Cardiac fibroblast (primary cell): Measurements from ENCODE around the gene UBP1.

Experiments used
- DNase-seq, 2 donors: peaks; one replicate each; pipeline versions ENCODE4 v3.0.0 to v3.0.0-alpha.2; 2010; ENCODE audit warnings: low read depth in 2 of 2
- H3K4me3 ChIP-seq, 2 donors: replicated peaks in 1 of 2; 1 replicate in 1 of 2; 2 replicates in 1 of 2; pipeline ENCODE4 v1.5.1; 2011; ENCODE audit warnings: low read depth in 2 of 2, low read length in 2 of 2, mild to moderate bottlenecking in 2 of 2, moderate library complexity in 1 of 2
- TF ChIP-seq, protein P1 (sequence below): IDR thresholded peaks from one replicate; pipeline ENCODE4 v1.5.1; 2011; ENCODE audit warnings: low read depth, mild to moderate bottlenecking, low read length, inconsistent platforms

The UBP1 gene

DNA sequence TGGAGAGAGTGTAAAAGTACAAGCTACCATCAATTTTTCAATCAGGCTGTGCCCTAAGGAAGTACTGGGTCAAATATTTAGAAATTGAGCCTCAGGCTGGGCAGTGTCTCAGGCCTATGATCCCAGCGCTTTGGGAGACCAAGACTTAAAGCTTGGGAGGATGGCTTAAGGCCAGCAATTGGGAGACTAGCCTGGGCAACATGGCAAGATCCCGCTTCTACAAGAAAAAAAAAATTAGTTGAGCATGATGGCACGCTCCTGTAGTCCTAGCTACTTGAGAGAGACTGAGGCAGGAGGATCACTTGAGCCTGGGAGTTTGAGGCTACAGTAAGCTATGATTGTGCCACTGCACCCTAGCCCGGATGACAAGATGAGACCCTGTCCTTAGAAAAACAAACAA lies 2.0 kb upstream of the UBP1 start:
- no peak overlapping the region for H3K4me3 ChIP-seq
- TF ChIP-seq, protein P1, sequence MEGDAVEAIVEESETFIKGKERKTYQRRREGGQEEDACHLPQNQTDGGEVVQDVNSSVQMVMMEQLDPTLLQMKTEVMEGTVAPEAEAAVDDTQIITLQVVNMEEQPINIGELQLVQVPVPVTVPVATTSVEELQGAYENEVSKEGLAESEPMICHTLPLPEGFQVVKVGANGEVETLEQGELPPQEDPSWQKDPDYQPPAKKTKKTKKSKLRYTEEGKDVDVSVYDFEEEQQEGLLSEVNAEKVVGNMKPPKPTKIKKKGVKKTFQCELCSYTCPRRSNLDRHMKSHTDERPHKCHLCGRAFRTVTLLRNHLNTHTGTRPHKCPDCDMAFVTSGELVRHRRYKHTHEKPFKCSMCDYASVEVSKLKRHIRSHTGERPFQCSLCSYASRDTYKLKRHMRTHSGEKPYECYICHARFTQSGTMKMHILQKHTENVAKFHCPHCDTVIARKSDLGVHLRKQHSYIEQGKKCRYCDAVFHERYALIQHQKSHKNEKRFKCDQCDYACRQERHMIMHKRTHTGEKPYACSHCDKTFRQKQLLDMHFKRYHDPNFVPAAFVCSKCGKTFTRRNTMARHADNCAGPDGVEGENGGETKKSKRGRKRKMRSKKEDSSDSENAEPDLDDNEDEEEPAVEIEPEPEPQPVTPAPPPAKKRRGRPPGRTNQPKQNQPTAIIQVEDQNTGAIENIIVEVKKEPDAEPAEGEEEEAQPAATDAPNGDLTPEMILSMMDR: no peak
- DNase-seq: no peak

DNA sequence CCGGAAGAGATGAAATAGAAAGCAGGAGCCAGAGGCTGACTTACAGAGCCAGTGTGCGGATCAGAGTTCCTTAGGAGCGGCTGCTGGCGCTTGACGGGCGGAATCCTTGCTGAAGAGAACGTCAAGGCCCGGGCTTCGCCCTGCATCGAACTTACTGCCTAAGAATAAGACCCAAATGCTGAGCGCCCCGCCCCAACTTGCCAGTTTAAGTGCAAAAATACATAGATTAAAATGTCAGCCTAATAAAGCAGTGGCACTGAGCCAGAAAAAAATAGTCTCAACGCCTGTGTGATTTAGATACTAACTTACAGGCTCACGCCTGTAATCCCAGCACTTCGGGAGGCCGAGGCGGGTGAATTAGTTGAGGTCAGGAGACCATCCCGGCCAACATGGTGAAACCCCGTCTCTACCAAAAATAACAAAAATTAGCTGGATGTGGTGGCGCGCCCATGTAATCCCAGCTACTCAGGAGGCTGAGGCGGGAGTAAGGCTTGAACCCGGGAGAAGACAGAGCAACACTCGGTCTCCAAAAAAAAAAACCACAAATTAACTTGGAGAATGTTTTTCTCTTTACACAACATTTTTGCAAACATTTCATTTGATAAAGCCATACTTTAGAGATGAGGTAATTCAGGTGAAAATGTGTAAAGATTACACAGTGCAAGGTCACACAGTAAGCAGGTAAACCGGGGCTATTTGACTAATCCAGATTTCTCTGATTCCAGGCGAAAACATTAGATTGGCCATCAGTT lies 1.2 kb upstream of the UBP1 start:
- DNase-seq: no peak
- TF ChIP-seq, protein P1: no peak
- H3K4me3 ChIP-seq: peak overlapping the region; percentile 63 to 67

DNA sequence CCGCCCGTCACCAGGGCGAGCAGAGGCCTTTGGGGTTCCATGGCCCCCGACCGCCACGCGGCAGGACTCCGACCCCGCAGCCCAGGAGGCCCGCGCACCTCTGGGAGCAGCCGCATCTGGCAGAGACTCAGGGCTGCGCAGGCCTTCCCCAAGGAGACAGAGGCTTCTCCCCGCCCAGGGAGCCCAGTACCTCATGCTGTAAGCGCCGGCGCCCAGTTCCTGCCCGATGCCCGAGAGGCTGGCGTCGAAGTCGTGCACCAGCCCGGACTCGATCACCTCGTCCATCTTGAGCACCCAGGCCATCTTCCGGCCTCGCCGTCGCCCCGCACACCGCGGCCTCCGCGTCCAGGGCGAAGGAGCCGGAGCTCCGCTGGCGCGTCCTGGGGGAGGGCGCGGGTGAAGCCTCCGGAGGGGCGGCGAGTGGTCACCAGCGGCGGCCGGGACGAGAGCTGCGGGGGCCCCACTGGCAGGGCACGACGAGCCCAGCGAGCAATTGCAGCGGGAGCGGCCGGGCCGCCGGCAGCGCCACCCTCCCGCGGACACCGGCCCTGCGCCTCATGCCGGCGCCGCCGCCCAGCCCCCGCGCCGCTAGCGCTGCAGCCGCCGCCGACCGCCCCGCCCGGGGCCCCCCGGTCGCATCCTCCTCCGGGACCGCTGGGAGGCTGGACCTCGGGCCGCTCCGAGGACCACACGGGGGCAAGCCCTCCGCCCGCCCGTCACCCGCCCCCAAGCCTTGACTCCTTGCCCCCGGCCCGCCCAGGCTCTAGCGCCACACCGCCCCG lies 468 bp downstream of the UBP1 start:
- peak in 1 of 2 donors; percentile 39 for DNase-seq
- TF ChIP-seq, protein P1: no peak
- peak overlapping the region; percentile 89 to 95 for H3K4me3 ChIP-seq

DNA sequence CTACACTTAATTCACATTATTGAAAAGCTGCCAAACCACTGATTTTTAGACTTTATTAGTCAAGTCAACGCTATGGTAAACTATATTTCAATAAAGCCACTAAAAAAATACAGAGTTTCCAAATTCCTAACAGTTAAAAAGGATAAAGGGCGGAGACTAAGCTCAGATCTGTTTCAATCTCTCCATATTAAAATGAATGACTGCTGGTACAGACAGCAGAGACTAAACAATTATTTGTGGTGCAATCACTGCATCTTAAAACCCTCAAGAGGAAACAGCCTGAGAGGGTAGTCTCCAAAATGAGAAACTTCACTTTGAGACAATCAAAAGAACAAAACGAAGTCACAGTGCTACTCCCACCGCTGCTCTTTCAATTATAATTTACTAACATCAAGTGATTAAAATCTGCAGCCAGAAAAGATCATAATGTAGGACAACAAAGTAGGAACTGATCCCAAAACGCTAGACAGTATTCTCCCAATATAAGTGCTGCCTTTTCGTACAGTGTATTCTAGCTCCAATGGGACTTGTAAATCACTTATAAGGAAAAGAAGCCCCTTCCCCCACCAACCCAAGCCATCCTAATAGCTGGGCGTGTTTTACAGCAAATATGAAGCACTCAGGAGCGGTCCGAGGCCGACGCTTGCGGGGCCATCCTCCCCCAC lies 1.2 kb downstream of the UBP1 start:
- peak in 1 of 2 donors; percentile 38 for DNase-seq
- peak overlapping the region; percentile 89 to 95 for H3K4me3 ChIP-seq
- TF ChIP-seq, protein P1: no peak

DNA sequence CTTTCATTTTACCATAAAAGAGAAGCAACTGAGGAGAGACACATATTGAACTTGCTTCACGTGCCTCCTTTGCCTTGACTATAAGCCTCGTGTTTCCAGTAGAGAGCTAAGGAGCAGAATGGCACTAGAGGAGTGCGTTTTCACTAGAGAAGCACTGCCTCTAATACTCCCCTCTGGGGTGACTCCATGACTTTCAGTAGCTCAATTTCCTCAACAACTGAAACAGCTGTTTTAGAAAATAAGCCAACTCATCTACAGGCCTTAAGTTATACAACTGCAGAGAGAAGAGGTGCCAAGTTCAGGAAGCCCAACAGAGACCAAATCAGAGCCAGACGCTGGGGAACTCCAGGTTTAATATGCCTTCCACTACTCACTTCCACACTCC lies 1.9 kb downstream of the UBP1 start:
- TF ChIP-seq, protein P1: no peak
- DNase-seq: peak; percentile 51 to 60
- peak overlapping the region; percentile 89 to 95 for H3K4me3 ChIP-seq

DNA sequence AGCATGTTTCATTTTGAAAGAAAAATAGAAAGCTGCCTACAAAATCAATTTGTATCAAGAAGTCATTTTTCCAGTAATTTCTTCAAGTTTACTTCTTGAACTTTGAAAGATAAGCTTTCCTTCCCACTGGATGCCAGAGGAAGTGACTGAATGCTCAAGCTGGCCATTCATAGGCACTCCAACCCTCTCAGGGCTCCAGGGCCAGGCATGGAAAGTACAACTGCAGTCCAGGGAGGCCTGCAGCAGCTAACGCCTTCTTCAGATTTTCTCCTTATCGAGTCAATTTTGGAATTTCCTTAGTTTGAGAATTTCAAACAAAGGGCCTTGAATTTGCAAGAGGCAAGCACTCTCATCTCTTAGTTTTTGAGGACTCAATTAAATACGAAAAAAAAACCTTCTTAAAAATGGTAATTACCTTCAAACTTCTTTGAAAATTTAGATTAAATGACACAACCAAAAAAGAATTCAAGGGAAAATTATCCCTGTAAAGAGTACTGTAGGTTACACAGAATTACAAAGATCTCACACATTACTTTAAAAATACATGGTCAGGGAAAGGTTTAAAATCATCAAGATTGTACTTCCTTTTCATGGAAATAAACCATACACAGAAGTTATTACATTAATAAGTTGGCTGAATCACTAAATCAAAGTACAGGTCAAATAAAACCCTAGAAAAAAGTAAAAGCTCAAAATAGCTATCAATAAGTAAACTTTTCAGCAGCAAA lies 2.5 kb downstream of the UBP1 start:
- TF ChIP-seq, protein P1: no peak
- DNase-seq: peak; percentile 71 to 84
- H3K4me3 ChIP-seq: peak overlapping the region; percentile 89 to 95
